Stimulated activated CD4-positive, alpha-beta T cell treated with anti-CD3 and anti-CD28 coated beads, Interleukin-1b, Interleukin-23, amount 100 ng/mL, for 4 hours (primary cell): ENCODE measurements around the gene NOC3L.
A peak's percentile ranks its signal among the peaks of the same experiment; 100 is the strongest.
"Not testable (repeated sequence)": the region's sequence is repeated elsewhere in the genome, so short reads cannot be mapped to it uniquely, and the experiment has no call there.

Source experiments
- DNase-seq, 2 donors: peaks; one replicate each; pipeline ENCODE4 v3.0.0-alpha.2; 2020; ENCODE audit warnings: low read depth in 2 of 2

Gene NOC3L

GRCh38 chr10:94362360-94363250, at the start of gene NOC3L:
NOC3L (minus strand) TSS chr10:94362939; CDS start chr10:94362838, 101 bp downstream.
- peak; percentile 88 to 97 for DNase-seq

GRCh38 chr10:94412449-94412848, 49.7 kb upstream of the NOC3L start:
- no peak for DNase-seq

- no peak for DNase-seq
These were observed 48.6 kb upstream of the NOC3L start for GRCh38 chr10:94411304-94411703.

GRCh38 chr10:94409021-94409657, 46.4 kb upstream of the NOC3L start:
- no peak for DNase-seq

GRCh38 chr10:94407668-94408067, 44.9 kb upstream of the NOC3L start:
- no peak for DNase-seq

GRCh38 chr10:94405406-94405805, 42.7 kb upstream of the NOC3L start:
- DNase-seq = no peak

- peak in 1 of 2 donors; percentile 5 for DNase-seq
These were observed 40.9 kb upstream of the NOC3L start for GRCh38 chr10:94403380-94404213.

- peak in 1 of 2 donors; percentile 1 for DNase-seq
These were observed 40.2 kb upstream of the NOC3L start for GRCh38 chr10:94402843-94403379.

GRCh38 chr10:94402204-94402842, 39.6 kb upstream of the NOC3L start, which contains the start of gene TBC1D12:
TBC1D12 (plus strand) TSS chr10:94402541; CDS start chr10:94402614, 73 bp downstream.
- peak in 1 of 2 donors; percentile 31 for DNase-seq

- no peak for DNase-seq
These were observed 36.0 kb upstream of the NOC3L start for GRCh38 chr10:94398762-94399161.

GRCh38 chr10:94397549-94398370, 35.0 kb upstream of the NOC3L start:
- DNase-seq = no peak

- not testable (repeated sequence) for DNase-seq
These were observed 29.4 kb upstream of the NOC3L start for GRCh38 chr10:94392117-94392516.

- DNase-seq = not testable (repeated sequence)
These were observed 23.0 kb upstream of the NOC3L start for GRCh38 chr10:94385733-94386132.

GRCh38 chr10:94383530-94383929, 20.8 kb upstream of the NOC3L start:
- DNase-seq = no peak

- DNase-seq = no peak
These were observed 14.1 kb upstream of the NOC3L start for GRCh38 chr10:94376865-94377264.

- DNase-seq = no peak
These were observed 12.6 kb upstream of the NOC3L start for GRCh38 chr10:94375374-94375773.

- DNase-seq = no peak
These were observed 7.8 kb upstream of the NOC3L start for GRCh38 chr10:94370501-94370900.

GRCh38 chr10:94366382-94366781, 3.6 kb upstream of the NOC3L start:
- DNase-seq = no peak

- DNase-seq = no peak
These were observed 1.7 kb upstream of the NOC3L start for GRCh38 chr10:94364482-94364881.

GRCh38 chr10:94363251-94363565, 469 bp upstream of the NOC3L start:
- no peak for DNase-seq
